Tibial artery (tissue), 4 donors: Measurements from ENCODE around the gene SPATA20.

ENCODE experiments used
- DNase-seq, 2 donors: peaks; one replicate each; pipeline ENCODE4 v3.0.0-alpha.2; 2019
- H3K27ac ChIP-seq, 2 donors: fragments of 200-600 bp; sonication (generic) in 1 of 2; 1 replicate in 1 of 2; 2 replicates in 1 of 2; pipeline ENCODE4 v1.5.1; 2018 to 2019; ENCODE audit warnings: mild to moderate bottlenecking in 1 of 2
- H3K27me3 ChIP-seq, 2 donors: fragments of 200-600 bp; sonication (generic) in 1 of 2; one replicate each; pipeline versions ENCODE4 v1.5.1 to v1.6.0; 2016 to 2019
- H3K36me3 ChIP-seq, 3 donors: fragments of 200-600 bp; sonication (generic) in 2 of 3; one replicate each; pipeline ENCODE4 v1.5.1; 2016 to 2019; ENCODE audit warnings: mild to moderate bottlenecking in 2 of 3
- H3K4me1 ChIP-seq, 4 donors: fragments of 200-600 bp; sonication (generic) in 2 of 4; 1 replicate in 3 of 4; 2 replicates in 1 of 4; pipeline ENCODE4 v1.5.1; 2016 to 2019
- H3K4me3 ChIP-seq, 2 donors: fragments of 200-600 bp; sonication (generic) in 1 of 2; 1 replicate in 1 of 2; 2 replicates in 1 of 2; pipeline ENCODE4 v1.5.1; 2018 to 2019; ENCODE audit warnings: mild to moderate bottlenecking in 2 of 2
- H3K9me3 ChIP-seq, 3 donors: fragments of 200-600 bp; sonication (generic) in 1 of 3; one replicate each; pipeline ENCODE4 v1.5.1; 2016 to 2019
- CTCF ChIP-seq, 2 experiments: fragments of 200-600 bp in 1 of 2; fragments of 450-650 bp in 1 of 2; IDR thresholded peaks; one replicate each; pipeline ENCODE4 v1.5.1; 2017 to 2019; ENCODE audit warnings: antibody characterized with exemption in 2 of 2, mild to moderate bottlenecking in 1 of 2, moderate library complexity in 1 of 2
- intact Hi-C: fragments of 100-400 bp; cut with DNase I; formaldehyde crosslinking; loops from one replicate; pipeline ENCODE4 v1.15.0; 2023; ENCODE audit warnings: low total_unique reads

The SPATA20 gene

GRCh38 chr17:50502301-50502990 is 44.5 kb upstream of the SPATA20 start:
- Histone ChIP-seq H3K27me3 (peaks cover 0 to 2% of the 10 kb centered on the region in 2 donors), H3K9me3 (no peaks in the 10 kb centered on the region)
- intact Hi-C loops = no loop called here

GRCh38 chr17:50505591-50506130 is 41.3 kb upstream of the SPATA20 start:
- Histone ChIP-seq H3K4me3 (no peak overlapping the region), H3K9me3 (no peaks in the 10 kb centered on the region), H3K27ac (no peak overlapping the region), H3K27me3 (peaks cover 0 to 2% of the 10 kb centered on the region in 2 donors), H3K4me1 (peaks cover 0 to 18% (median 9%) of the 10 kb centered on the region in 4 donors), H3K36me3 (no peaks in the 10 kb centered on the region)
- TF ChIP-seq CTCF (IDR thresholded peaks at IDR 0.05) = no peak
- intact Hi-C loops = no loop called here
- DNase-seq = no peak

More at GRCh38 chr17:50502301-50502990, 44.5 kb upstream of the SPATA20 start:
- no peak overlapping the region for H3K27ac ChIP-seq
- H3K36me3 ChIP-seq = no peaks in the 10 kb centered on the region
- TF ChIP-seq CTCF (IDR thresholded peaks at IDR 0.05) = no peak
- H3K4me1 ChIP-seq = no peaks in the 10 kb centered on the region
- H3K4me3 ChIP-seq = no peak overlapping the region
- DNase-seq = no peak

- no peak for TF ChIP-seq CTCF (IDR thresholded peaks at IDR 0.05)
Observed at GRCh38 chr17:50506298-50506697, 40.7 kb upstream of the SPATA20 start.

GRCh38 chr17:50507871-50508572 is 39.0 kb upstream of the SPATA20 start, which contains the start of gene MYCBPAP:
MYCBPAP (plus strand) TSS chr17:50508439; CDS start chr17:50508675, 236 bp downstream.
- Histone ChIP-seq H3K36me3 (no peaks in the 10 kb centered on the region), H3K27ac (peak within 1 kb of the TSS; percentile 66 to 79), H3K4me1 (peaks cover 0 to 18% (median 9%) of the 10 kb centered on the region in 4 donors), H3K4me3 (peak within 1 kb of the TSS; percentile 60 to 84), H3K9me3 (no peaks in the 10 kb centered on the region), H3K27me3 (peaks cover 0 to 2% of the 10 kb centered on the region in 2 donors)
- intact Hi-C loops = no loop called here
- peak; percentile 83 to 90 for DNase-seq
- TF ChIP-seq CTCF (IDR thresholded peaks at IDR 0.05) = no peak

More at GRCh38 chr17:50506298-50506697, 40.7 kb upstream of the SPATA20 start:
- Histone ChIP-seq H3K27me3 (peaks cover 0 to 2% of the 10 kb centered on the region in 2 donors), H3K4me1 (peaks cover 0 to 18% (median 9%) of the 10 kb centered on the region in 4 donors), H3K27ac (no peak overlapping the region), H3K36me3 (no peaks in the 10 kb centered on the region), H3K9me3 (no peaks in the 10 kb centered on the region), H3K4me3 (no peak overlapping the region)
- no peak for DNase-seq
- intact Hi-C loops = no loop called here

GRCh38 chr17:50508573-50509460 is 38.2 kb upstream of the SPATA20 start:
- Histone ChIP-seq H3K36me3 (no peaks in the 10 kb centered on the region), H3K27me3 (peaks cover 0 to 2% of the 10 kb centered on the region in 2 donors), H3K9me3 (no peaks in the 10 kb centered on the region), H3K27ac (peak overlapping the region; percentile 66 to 79), H3K4me1 (peaks cover 0 to 18% (median 9%) of the 10 kb centered on the region in 4 donors), H3K4me3 (peak overlapping the region; percentile 60 to 84)
- TF ChIP-seq CTCF (IDR thresholded peaks at IDR 0.05) = no peak
- intact Hi-C loops = no loop called here
- no peak for DNase-seq
